K562 (cell line): Measurements from ENCODE around the gene LINGO4.

Experiments
- ATF3 ChIP-seq, 2 experiments: fragments of 450-650 bp in 1 of 2; sonication (generic) in 1 of 2; formaldehyde crosslinking in 1 of 2; IDR thresholded peaks in 1 of 2; conservative IDR thresholded peaks in 1 of 2; 2 replicates each; pipeline versions ENCODE4 v1.6.1 to v1.8.1; 2016 to 2023; ENCODE audit warnings: mild to moderate bottlenecking in 2 of 2, moderate library complexity in 2 of 2, inconsistent platforms in 1 of 2, missing genetic modification reagents in 1 of 2
- CTCF ChIP-seq, 3 experiments: IDR thresholded peaks in 2 of 3; conservative IDR thresholded peaks in 1 of 3; 2 replicates each; pipeline ENCODE4 v1.5.1; 2011 to 2012; ENCODE audit warnings: low read length in 3 of 3, mild to moderate bottlenecking in 3 of 3, control low read depth in 2 of 3, improper control_type of control experiment in 1 of 3, inconsistent platforms in 1 of 3, low read depth in 1 of 3, mixed read lengths in 1 of 3, moderate library complexity in 1 of 3; ENCODE audit not compliant: insufficient read depth in 2 of 3
- EP300 ChIP-seq: IDR thresholded peaks from 2 replicates; pipeline ENCODE4 v1.6.1; 2012; ENCODE audit warnings: low read length, improper control_type of control experiment
- GABPA ChIP-seq: fragments of 200-800 bp; sonication (Bioruptor generic); conservative IDR thresholded peaks from 2 replicates; pipeline ENCODE4 v1.6.1; 2016; ENCODE audit warnings: low read depth, missing genetic modification characterization, missing compliant biosample characterization
- NCOA2 ChIP-seq, 2 experiments: fragments of 450-650 bp; IDR thresholded peaks; 2 replicates each; pipeline ENCODE4 v1.6.1; 2018; ENCODE audit warnings: mild to moderate bottlenecking in 2 of 2, moderate library complexity in 1 of 2; ENCODE audit not compliant: partially characterized antibody in 2 of 2
- PCBP2 ChIP-seq: fragments of 200-400 bp; formaldehyde crosslinking; IDR thresholded peaks from 2 replicates; pipeline ENCODE4 v1.6.1; 2018; ENCODE audit warnings: low read length, low read depth, mild to moderate bottlenecking, moderate library complexity; ENCODE audit not compliant: poor library complexity, severe bottlenecking
- POLR2A ChIP-seq: fragments of 450-650 bp; conservative IDR thresholded peaks from 2 replicates; pipeline ENCODE4 v1.6.1; 2016
- POLR2AphosphoS5 ChIP-seq: IDR thresholded peaks from 2 replicates; pipeline ENCODE4 v1.6.1; 2011; ENCODE audit warnings: mild to moderate bottlenecking, low read depth, low read length, moderate library complexity; ENCODE audit not compliant: control insufficient read depth, insufficient read depth
- TBP ChIP-seq: optimal IDR thresholded peaks from 2 replicates; pipeline ENCODE3; 2011; ENCODE audit warnings: low read depth, low read length, improper control_type of control experiment

- TF ChIP-seq CTCF (IDR thresholded peaks at IDR 0.05 in 2 of 3, conservative IDR thresholded peaks at IDR 0.05 in 1 of 3; ENCODE audit: insufficient read depth in 2 of 3, low read depth in 1 of 3, low read length in 3 of 3) (no peak), GABPA (tag) (no peak), ATF3 (IDR thresholded peaks at IDR 0.05) (peak; percentile 84), ATF3 (CRISPR knock-in tag; conservative IDR thresholded peaks at IDR 0.05) (no peak), NCOA2 (IDR thresholded peaks at IDR 0.05; ENCODE audit: partially characterized antibody in 2 of 2) (no peak), PCBP2 (no peak), TBP (no peak), POLR2AphosphoS5 (no peak), POLR2A (no peak), EP300 (no peak)
Measured at GRCh38 chr1:151773702-151774101, 31.5 kb downstream of the LINGO4 start.
